ENCODE data around the gene HNRNPK.
A peak's percentile ranks its signal among the peaks of the same experiment; 100 is the strongest.

The HNRNPK gene

GRCh38 chr9:83979812-83980394 is at the start of gene HNRNPK:
Gene HNRNPK (minus strand): TSS chr9:83980215. CDS start chr9:83978252, 1,963 bp downstream.
- DNase-seq (ENCODE audit: low read depth, low spot score), result peak; percentile 98

GRCh38 chr9:84027201-84027600 is 47.2 kb upstream of the HNRNPK start:
- no peak for DNase-seq (ENCODE audit: low read depth, low spot score)

- no peak for DNase-seq (ENCODE audit: low read depth, low spot score)
Observed at GRCh38 chr9:84024041-84024575, 44.1 kb upstream of the HNRNPK start.

DNA sequence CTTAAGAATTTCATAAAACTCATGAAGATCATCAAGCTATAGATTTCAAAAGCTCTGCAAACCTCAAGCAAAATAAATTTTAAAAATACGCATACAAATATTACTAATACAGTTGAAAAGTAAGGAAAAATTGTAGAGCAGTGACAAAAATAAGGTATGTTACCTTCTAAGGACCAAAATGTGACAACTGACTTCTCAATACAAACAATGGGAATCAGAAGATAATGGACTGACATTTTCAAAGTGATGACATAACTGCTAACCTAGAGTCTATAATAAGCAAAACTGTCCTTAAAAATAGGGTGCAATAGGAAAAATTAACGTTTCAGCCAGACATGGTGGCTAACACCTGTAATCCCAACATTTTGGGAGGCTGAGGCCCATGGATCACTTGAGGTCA is 27.6 kb upstream of the HNRNPK start:
- no peak for DNase-seq (ENCODE audit: low read depth, low spot score)

- DNase-seq (ENCODE audit: low read depth, low spot score), result no peak
Observed at GRCh38 chr9:84003246-84003645, 23.2 kb upstream of the HNRNPK start.

- DNase-seq (ENCODE audit: low read depth, low spot score), result no peak
Observed at GRCh38 chr9:84002344-84002743, 22.3 kb upstream of the HNRNPK start.

GRCh38 chr9:84001621-84002020 is 21.6 kb upstream of the HNRNPK start:
- DNase-seq (ENCODE audit: low read depth, low spot score), result no peak

GRCh38 chr9:84000186-84000585 is 20.2 kb upstream of the HNRNPK start:
- no peak for DNase-seq (ENCODE audit: low read depth, low spot score)

DNA sequence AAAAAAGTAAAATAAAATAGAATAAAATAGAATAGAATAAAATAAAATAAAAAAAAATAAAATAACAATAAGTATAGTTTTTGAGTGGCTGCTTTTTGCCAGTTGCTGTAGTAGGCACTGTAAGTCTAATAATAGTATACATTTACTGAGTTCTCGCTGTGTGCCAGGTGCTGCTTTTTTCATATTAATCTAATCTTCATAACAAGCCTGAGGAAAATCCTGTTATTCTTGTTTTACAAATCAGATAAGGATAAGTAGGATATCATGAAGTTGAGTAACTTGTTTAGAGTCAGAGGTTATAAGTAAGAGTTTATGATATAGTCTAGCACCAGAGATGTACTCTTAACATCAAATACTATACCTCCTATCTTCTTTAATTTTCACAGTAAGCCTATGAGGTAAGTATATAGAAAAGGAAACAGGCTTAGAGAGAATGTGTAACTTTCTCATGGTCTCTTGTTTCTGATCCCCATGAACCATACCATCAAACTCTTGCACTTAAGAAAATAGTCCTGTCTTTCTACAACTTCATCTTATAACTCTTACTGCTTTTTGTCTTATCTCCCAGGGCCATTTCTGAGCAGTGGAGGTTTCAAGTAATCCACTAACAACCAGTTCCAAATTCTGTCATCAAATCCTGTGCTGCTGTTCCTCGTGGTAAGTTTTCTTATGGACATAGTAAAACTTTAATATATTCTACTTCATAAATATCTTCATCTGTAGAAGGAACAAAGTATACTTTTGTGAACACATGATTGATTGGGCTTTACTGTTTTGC is 19.3 kb upstream of the HNRNPK start:
- DNase-seq (ENCODE audit: low read depth, low spot score), result no peak

DNA sequence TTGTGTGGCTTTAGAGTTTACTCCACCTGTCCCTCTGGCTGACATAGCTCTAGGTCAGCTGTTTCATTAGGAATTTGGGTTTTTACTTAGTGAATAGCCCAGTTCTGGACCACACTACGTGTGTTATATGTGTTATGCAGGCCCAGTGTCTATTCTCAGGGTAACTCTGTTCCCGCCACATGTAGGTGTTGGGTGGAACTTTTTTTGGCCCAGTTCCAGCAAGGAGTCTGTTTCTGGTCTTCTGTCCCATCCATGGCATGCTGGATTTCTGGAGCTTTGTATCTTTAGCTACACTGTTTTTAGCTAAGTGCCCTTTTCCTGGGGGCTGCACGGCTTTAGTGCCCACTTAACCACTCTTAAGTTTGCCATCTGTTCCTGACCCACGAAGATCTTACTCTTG is 16.1 kb upstream of the HNRNPK start:
- no peak for DNase-seq (ENCODE audit: low read depth, low spot score)

GRCh38 chr9:83992901-83993300 is 12.9 kb upstream of the HNRNPK start:
- no peak for DNase-seq (ENCODE audit: low read depth, low spot score)

- DNase-seq (ENCODE audit: low read depth, low spot score), result no peak
Observed at GRCh38 chr9:83992407-83992806, 12.4 kb upstream of the HNRNPK start.

DNA sequence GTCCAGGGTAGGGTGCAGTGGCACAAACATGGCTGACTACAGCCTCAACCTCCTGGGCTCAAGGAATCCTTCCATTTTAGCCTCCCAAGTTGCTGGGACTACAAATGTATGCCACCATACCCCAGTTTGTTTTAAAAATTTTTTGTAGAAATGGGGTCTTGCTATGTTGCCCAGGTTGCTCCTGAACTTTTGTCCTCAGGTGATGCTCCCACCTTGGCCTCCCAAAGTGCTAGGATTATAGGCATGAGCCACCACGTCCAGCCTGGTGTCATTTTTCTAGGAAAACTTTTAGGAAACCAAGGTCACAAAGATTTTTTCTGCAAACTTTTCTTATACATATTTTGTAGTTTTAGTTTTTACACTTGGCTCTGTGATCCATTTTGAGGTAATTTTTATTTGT is 11.3 kb upstream of the HNRNPK start:
- no peak for DNase-seq (ENCODE audit: low read depth, low spot score)

DNA sequence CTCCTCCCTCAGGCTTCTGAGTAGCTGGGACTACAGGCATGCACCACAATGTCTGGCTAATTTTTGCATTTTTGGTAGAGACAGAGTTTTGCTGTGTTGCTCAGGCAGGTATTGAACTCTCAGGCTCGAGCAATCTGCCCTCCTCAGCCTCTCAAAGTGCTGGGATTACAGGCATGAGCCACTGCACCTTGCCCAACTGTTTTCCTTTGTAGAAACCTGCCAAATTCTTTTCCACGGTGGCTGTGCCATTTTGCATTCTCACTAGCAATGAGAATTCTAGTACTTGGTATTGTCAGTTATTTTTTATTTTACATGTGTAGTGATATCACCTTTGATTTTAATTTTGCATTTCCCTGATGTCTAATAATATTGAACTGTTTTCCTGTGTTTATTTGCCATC is 8.4 kb upstream of the HNRNPK start:
- no peak for DNase-seq (ENCODE audit: low read depth, low spot score)

GRCh38 chr9:83987402-83987791 is 7.4 kb upstream of the HNRNPK start:
- DNase-seq (ENCODE audit: low read depth, low spot score), result no peak

- DNase-seq (ENCODE audit: low read depth, low spot score), result no peak
Observed at GRCh38 chr9:83986765-83987401, 6.9 kb upstream of the HNRNPK start.

- no peak for DNase-seq (ENCODE audit: low read depth, low spot score)
Observed at GRCh38 chr9:83986195-83986594, 6.2 kb upstream of the HNRNPK start.

GRCh38 chr9:83981126-83981871 is 1.3 kb upstream of the HNRNPK start:
- DNase-seq (ENCODE audit: low read depth, low spot score), result peak; percentile 53

DNA sequence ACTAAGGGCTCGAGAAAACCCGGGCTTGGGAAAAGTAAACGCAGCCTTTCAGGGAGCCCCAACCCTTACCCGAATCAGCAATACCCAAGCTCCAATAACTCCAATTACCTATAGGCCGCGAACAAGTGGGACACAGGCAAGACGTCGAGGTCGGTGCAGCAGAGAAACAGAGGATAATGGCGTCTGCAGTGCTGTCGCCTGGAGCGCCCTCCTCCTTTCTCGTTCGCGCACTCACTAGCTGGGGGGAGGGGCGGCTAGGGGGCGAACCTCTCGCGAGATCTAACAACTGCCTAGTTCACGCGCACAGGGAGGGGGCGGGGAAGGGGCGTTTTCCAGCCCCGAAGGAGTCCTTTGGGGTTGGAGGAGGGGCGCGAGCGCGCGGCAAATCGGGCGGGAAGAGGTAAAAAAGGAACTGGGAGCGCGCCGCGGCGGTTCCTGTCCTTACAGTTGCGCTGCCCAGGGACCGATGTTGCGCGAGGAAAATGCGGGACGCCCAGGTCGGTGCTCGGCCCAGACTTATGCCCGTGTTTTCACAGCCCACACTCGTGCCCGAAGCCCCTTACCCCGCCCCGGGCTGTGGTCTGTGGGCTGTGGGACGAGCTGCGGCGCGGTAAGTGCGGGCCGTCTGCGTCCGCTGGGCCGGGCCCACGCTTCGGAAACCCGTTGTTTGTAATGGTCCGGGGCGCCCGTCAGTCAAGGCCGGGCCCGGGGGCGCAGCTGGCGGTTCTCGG is 545 bp upstream of the HNRNPK start, which contains the start of gene RMI1:
Gene RMI1, plus strand, starts transcription at position 411 of the 731 bp plus-strand sequence. CDS start 20,182 bp downstream, outside the sequence.
- DNase-seq (ENCODE audit: low read depth, low spot score), result peak; percentile 98

- DNase-seq (ENCODE audit: low read depth, low spot score), result peak; percentile 74
Observed at GRCh38 chr9:83978992-83979811, 813 bp downstream of the HNRNPK start.
